A549 (cell line): Measurements from ENCODE around the gene CLIC4. TPM values are rescaled to one million over a fixed set of nuclear protein-coding genes. Genes with fewer than 3 reads are reported as not detected.

Experiments
- ATAC-seq, 2 experiments: fragments of 200-7000 bp in 1 of 2; fragments of >200 bp in 1 of 2; cut with Nextera tagmentation in 1 of 2; cut with Tn5 transposase in 1 of 2; 3 replicates each; pipeline versions ENCODE4 v1.8.0 to v1.9.1; 2018 to 2020; ENCODE audit warnings: mild to moderate bottlenecking in 1 of 2, moderate library complexity in 1 of 2
- CTCF ChIA-PET: fragments of 300-600 bp; sonication (Branson Sonifier 250); formaldehyde crosslinking; extraction: SDS; loops from one replicate; lab custom pipeline; 2021; ENCODE audit warnings: antibody characterized with exemption, inconsistent platforms; lab: Yijun Ruan, JAX
- POLR2A ChIA-PET: fragments of 350-600 bp; formaldehyde crosslinking; extraction: SDS; loops from one replicate; lab custom pipeline; 2021; ENCODE audit warnings: antibody characterized with exemption, inconsistent platforms; lab: Yijun Ruan, JAX
- DNase-seq, 2 experiments: peaks; one replicate each; pipeline versions ENCODE4 v3.0.0 to v3.0.0-alpha.2; 2011 to 2016; ENCODE audit warnings: low read depth in 1 of 2, low spot score in 1 of 2
- FAIRE-seq: peaks from 2 replicates; lab custom pipeline; 2011; peaks lifted over from hg19 to GRCh38; lab: Jason Lieb, UNC
- H3K27ac ChIP-seq, 2 experiments: fragments of >200 bp; sonication (Bioruptor Twin); formaldehyde crosslinking; 3 replicates each; pipeline ENCODE4 v1.5.1; 2016 to 2017
- H3K4me1 ChIP-seq: fragments of >200 bp; sonication (Bioruptor Twin); formaldehyde crosslinking; 3 replicates; pipeline ENCODE4 v1.6.1; 2016
- H3K4me2 ChIP-seq: fragments of >200 bp; sonication (Bioruptor Twin); formaldehyde crosslinking; 3 replicates; pipeline ENCODE4 v1.6.1; 2016
- H3K4me3 ChIP-seq: fragments of >200 bp; sonication (Bioruptor Twin); formaldehyde crosslinking; 3 replicates; pipeline ENCODE4 v1.5.1; 2016
- H3K9me3 ChIP-seq: fragments of >200 bp; sonication (Bioruptor Twin); formaldehyde crosslinking; 3 replicates; pipeline ENCODE4 v1.6.1; 2016
- CBX8 ChIP-seq: fragments of 200-600 bp; sonication (generic); IDR thresholded peaks from 2 replicates; pipeline ENCODE4 v1.6.1; 2016
- CTCF ChIP-seq: fragments of >200 bp; sonication (Bioruptor Twin); formaldehyde crosslinking; IDR thresholded peaks from 3 replicates; pipeline ENCODE4 v1.5.1; 2016
- E2F6 ChIP-seq: IDR thresholded peaks from 2 replicates; pipeline ENCODE4 v1.6.1; 2012; ENCODE audit warnings: low read depth, borderline replicate concordance
- FOXS1 ChIP-seq: fragments of 250-450 bp; sonication (Bioruptor Pico); IDR thresholded peaks from 2 replicates; pipeline ENCODE4 v1.5.0; 2020; ENCODE audit warnings: mild to moderate bottlenecking, moderate library complexity
- HMGXB4 ChIP-seq: fragments of 250-450 bp; sonication (Bioruptor Pico); IDR thresholded peaks from 2 replicates; pipeline ENCODE4 v1.5.0; 2021; ENCODE audit warnings: mild to moderate bottlenecking, moderate library complexity, borderline replicate concordance
- JUNB ChIP-seq: fragments of >200 bp; sonication (Bioruptor Twin); formaldehyde crosslinking; IDR thresholded peaks from 2 replicates; pipeline ENCODE4 v1.6.1; 2016
- KDM1A ChIP-seq: fragments of 200-600 bp; sonication (generic); IDR thresholded peaks from 2 replicates; pipeline ENCODE4 v1.6.1; 2016; ENCODE audit warnings: low read depth, mild to moderate bottlenecking
- MAFK ChIP-seq: fragments of 450-650 bp; IDR thresholded peaks from 2 replicates; pipeline ENCODE4 v1.6.1; 2014; ENCODE audit not compliant: partially characterized antibody
- MAX ChIP-seq: IDR thresholded peaks from 2 replicates; pipeline ENCODE4 v1.6.1; 2012
- NFE2L2 ChIP-seq: fragments of 150-350 bp; conservative IDR thresholded peaks from 2 replicates; pipeline ENCODE4 v1.6.1; 2014; ENCODE audit warnings: low read length
- PBX3 ChIP-seq: IDR thresholded peaks from 2 replicates; pipeline ENCODE4 v1.6.1; 2012
- PHF8 ChIP-seq: fragments of 200-600 bp; sonication (generic); IDR thresholded peaks from 2 replicates; pipeline ENCODE4 v1.6.1; 2016; ENCODE audit warnings: low read depth, mild to moderate bottlenecking, antibody characterized with exemption, moderate library complexity, borderline replicate concordance
- POLR2AphosphoS2 ChIP-seq: conservative IDR thresholded peaks from 2 replicates; pipeline ENCODE4 v1.6.1; 2012; ENCODE audit warnings: low read length, improper control_type of control experiment, inconsistent platforms
- RAD21 ChIP-seq, 2 experiments: fragments of >200 bp in 1 of 2; sonication (Bioruptor Twin) in 1 of 2; formaldehyde crosslinking in 1 of 2; IDR thresholded peaks in 1 of 2; conservative IDR thresholded peaks in 1 of 2; 2 replicates in 1 of 2; 3 replicates in 1 of 2; pipeline ENCODE4 v1.6.1; 2012 to 2018; ENCODE audit warnings: inconsistent platforms in 1 of 2
- RARB ChIP-seq: fragments of 250-450 bp; sonication (Bioruptor Pico); IDR thresholded peaks from 2 replicates; pipeline ENCODE4 v1.8.0; 2021; ENCODE audit warnings: mild to moderate bottlenecking, moderate library complexity
- RCOR1 ChIP-seq: fragments of 150-350 bp; IDR thresholded peaks from 2 replicates; pipeline ENCODE4 v1.6.1; 2014; ENCODE audit warnings: antibody characterized with exemption, low read length, low read depth
- SMC3 ChIP-seq: fragments of >200 bp; sonication (Bioruptor Twin); formaldehyde crosslinking; IDR thresholded peaks from 3 replicates; pipeline ENCODE4 v1.6.1; 2018; ENCODE audit warnings: inconsistent platforms
- SREBF2 ChIP-seq: fragments of 450-650 bp; IDR thresholded peaks from 2 replicates; pipeline ENCODE4 v1.6.1; 2014; ENCODE audit warnings: mild to moderate bottlenecking, moderate library complexity
- USF2 ChIP-seq: fragments of 450-650 bp; IDR thresholded peaks from 2 replicates; pipeline ENCODE4 v1.6.1; 2014; ENCODE audit warnings: antibody characterized with exemption
- ZFP36 ChIP-seq: fragments of 450-650 bp; IDR thresholded peaks from 2 replicates; pipeline ENCODE4 v1.6.1; 2014; ENCODE audit warnings: borderline replicate concordance; ENCODE audit not compliant: partially characterized antibody
- WGBS: methylation state at CpG from one replicate; pipeline ENCODE4 v1.1.6; 2017; ENCODE audit errors: missing lambda C conversion rate; 5-methylcytosine and 5-hydroxymethylcytosine counted together
- polyA plus RNA-seq, 4 experiments: library from polyadenylated mRNA; depleted of rRNA in 3 of 4; stranded (reverse); fragments of >200 nt; fragmentation: RNase III in 1 of 4; extraction: RNeasy Plus Mini Kit Qiagen cat#74134 plus additional on column Dnase treatment in 1 of 4; gene quantifications; 2 replicates in 3 of 4; 3 replicates in 1 of 4; pipeline ENCODE4 v1.2.3, GENCODE V29; 2011 to 2017

The CLIC4 gene
- polyA plus RNA-seq, 2 of the 4 experiments (the other 2 are of a cell fraction) = 52.1 to 97.4 TPM

- ChIA-PET POLR2A (no interaction called here), CTCF (interaction anchor here (0.6 to 4.3 kb wide), 31 partner anchors 8 to 384 kb away, joined by 3 to 47 read pairs (median 4); partner anchors contain the start of genes RUNX3 and SYF2)
- H3K4me3 ChIP-seq = peak overlapping the region; percentile 55
- FAIRE-seq (no peak), DNase-seq (peak; percentile 58 to 80), ATAC-seq (peak; percentile 92 to 95)
- WGBS = 19% methylated on average over 16 of the region's 89 CpGs
- peak overlapping the region; percentile 93 for H3K4me2 ChIP-seq
- no peaks in the 10 kb centered on the region for H3K9me3 ChIP-seq
- H3K4me1 ChIP-seq = peaks cover 5% of the 10 kb centered on the region; the same call in 1 of the 3 replicates
- TF ChIP-seq RCOR1 (no peak), POLR2AphosphoS2 (0 out of 2 replicates have a peak, but pooled peaks have one; percentile 66), PHF8 (no peak), E2F6 (peak; percentile 73; the same call in 1 of the 2 replicates), RAD21 (conservative IDR thresholded peaks at IDR 0.05 in 1 of 2, IDR thresholded peaks at IDR 0.05 in 1 of 2) (peak; percentile 78 to 79), HMGXB4 (CRISPR knock-in tag) (no peak), KDM1A (no peak), FOXS1 (CRISPR knock-in tag) (no peak), PBX3 (no peak), MAX (peak; percentile 82), SREBF2 (no peak), SMC3 (peak; percentile 70), ZFP36 (no peak), RARB (no peak), CBX8 (no peak), NFE2L2 (no peak), JUNB (no peak), CTCF (peak; percentile 72)
- H3K27ac ChIP-seq = peak overlapping the region; percentile 47 to 84; a peak in 5 of 6 replicates
These were observed 103.0 kb downstream of the CLIC4 start for GRCh38 chr1:24847995-24848881.

GRCh38 chr1:24849672-24850295 lies 104.5 kb downstream of the CLIC4 start:
- no peak overlapping the region for H3K4me2 ChIP-seq
- H3K9me3 ChIP-seq = no peaks in the 10 kb centered on the region
- FAIRE-seq = no peak
- no peak overlapping the region for H3K4me3 ChIP-seq
- ChIA-PET CTCF (interaction anchor here (0.7 to 4.3 kb wide), 12 partner anchors 10 to 361 kb away, joined by 3 to 47 read pairs (median 6); partner anchors contain the start of gene RUNX3), POLR2A (interaction anchor here (0.6 to 1.0 kb wide), 2 partner anchors 80 to 398 kb away, joined by 3 to 5 read pairs; partner anchors contain the start of gene RSRP1)
- DNase-seq = peak in 1 of 2 experiments; percentile 40
- ATAC-seq = peak in 1 of 2 experiments; percentile 41; a peak in 2 of 6 replicates
- TF ChIP-seq MAFK (no peak), RARB (no peak), USF2 (no peak), PHF8 (no peak), MAX (peak; percentile 34; the same call in 1 of the 2 replicates), PBX3 (no peak), CTCF (peak; percentile 37), RAD21 (conservative IDR thresholded peaks at IDR 0.05 in 1 of 2, IDR thresholded peaks at IDR 0.05 in 1 of 2) (peak; percentile 61 to 71), SMC3 (peak; percentile 34; the same call in 2 of the 3 replicates)
- H3K4me1 ChIP-seq = peaks cover 5% of the 10 kb centered on the region; the same call in 1 of the 3 replicates
- H3K27ac ChIP-seq = no peak overlapping the region
- WGBS = 44% methylated on average over 8 of the region's 9 CpGs
